Chondrocyte (in vitro differentiated cells): ENCODE results near the gene AFAP1L2. TPM values are rescaled to one million over a fixed set of nuclear protein-coding genes. Genes with fewer than 3 reads are reported as not detected.
A peak's percentile ranks its signal among the peaks of the same experiment; 100 is the strongest.

ENCODE experiments used
- DNase-seq: peaks from one replicate; pipeline ENCODE4 v3.0.0; 2021; ENCODE audit warnings: mixed read lengths, low spot score
- H3K27ac Mint-ChIP-seq: one replicate; pipeline ENCODE4 v1.8.0; 2021; ENCODE audit warnings: mild to moderate bottlenecking, moderate library complexity, mixed read lengths; ENCODE audit not compliant: unreplicated experiment
- H3K27me3 Mint-ChIP-seq: 2 replicates; pipeline ENCODE4 v1.8.0; 2021; ENCODE audit warnings: low read depth, mixed read lengths
- H3K36me3 Mint-ChIP-seq: 2 replicates; pipeline ENCODE4 v1.8.0; 2021; ENCODE audit warnings: low read depth, mixed read lengths
- H3K4me1 Mint-ChIP-seq: 2 replicates; pipeline ENCODE4 v1.8.0; 2021; ENCODE audit warnings: low read depth, mild to moderate bottlenecking, mixed read lengths
- H3K4me3 Mint-ChIP-seq: one replicate; pipeline ENCODE4 v1.8.0; 2021; ENCODE audit warnings: mild to moderate bottlenecking, moderate library complexity, mixed read lengths; ENCODE audit not compliant: unreplicated experiment
- H3K9me3 Mint-ChIP-seq: 2 replicates; pipeline ENCODE4 v1.8.0; 2021; ENCODE audit warnings: low read depth, mixed read lengths
- total RNA-seq: library from RNA; stranded (reverse); gene quantifications from 3 replicates; pipeline ENCODE4 v1.2.1, GENCODE V29; 2021
- TF ChIP-seq, protein P1 (sequence below): fragments of 200-600 bp; sonication (generic); IDR thresholded peaks from 2 replicates; pipeline ENCODE4 v1.5.0; 2021; ENCODE audit warnings: antibody characterized with exemption, mild to moderate bottlenecking, moderate library complexity

The AFAP1L2 gene
- total RNA-seq, 1 donor from 2014 or later: 2.9 TPM

DNA sequence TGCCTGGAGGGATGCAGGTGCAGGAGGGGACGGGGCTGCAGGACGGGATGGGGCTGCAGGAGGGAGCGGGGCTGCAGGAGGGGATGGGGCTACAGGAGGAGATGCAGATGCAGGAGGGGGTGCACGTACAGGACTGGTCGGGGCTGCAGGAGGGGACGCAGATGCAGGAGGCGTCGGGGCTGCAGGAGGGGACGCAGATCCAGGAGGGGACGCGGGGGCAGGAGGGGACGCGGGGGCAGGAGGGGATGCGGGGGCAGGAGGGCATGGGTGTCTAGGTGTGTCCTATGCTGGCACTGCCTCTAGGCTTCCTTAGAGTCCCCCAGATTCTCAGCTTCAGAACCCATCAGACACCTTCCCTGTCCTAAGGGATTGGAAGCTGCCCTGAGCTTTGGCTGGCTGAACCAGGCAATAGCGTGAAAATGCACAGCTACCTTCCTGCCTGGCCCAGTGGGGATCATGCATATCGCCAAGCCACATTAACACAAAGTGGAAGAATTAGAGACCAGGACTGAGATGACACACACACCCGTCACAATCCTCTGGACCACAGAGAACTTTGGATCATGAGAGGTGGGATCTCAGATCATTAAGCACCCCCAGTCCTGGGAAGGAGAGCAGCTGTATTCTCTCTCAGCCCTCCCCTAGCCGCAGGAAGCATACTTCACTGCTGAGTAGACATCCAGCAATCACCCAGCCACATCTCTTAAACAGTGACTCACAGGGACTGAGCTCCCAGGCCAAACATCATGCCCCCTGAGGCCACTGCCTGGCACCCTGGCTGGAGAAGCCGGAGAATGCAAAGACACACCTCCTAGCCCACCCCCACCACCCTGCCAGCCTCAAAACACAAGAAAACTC, 98.0 kb downstream of the AFAP1L2 start:
- H3K36me3 Mint-ChIP-seq: no peaks in the 10 kb centered on the region
- H3K4me3 Mint-ChIP-seq: no peak overlapping the region
- DNase-seq: peak; percentile 62
- H3K9me3 Mint-ChIP-seq: no peaks in the 10 kb centered on the region
- H3K4me1 Mint-ChIP-seq: peaks cover 46% of the 10 kb centered on the region
- TF ChIP-seq, protein P1, sequence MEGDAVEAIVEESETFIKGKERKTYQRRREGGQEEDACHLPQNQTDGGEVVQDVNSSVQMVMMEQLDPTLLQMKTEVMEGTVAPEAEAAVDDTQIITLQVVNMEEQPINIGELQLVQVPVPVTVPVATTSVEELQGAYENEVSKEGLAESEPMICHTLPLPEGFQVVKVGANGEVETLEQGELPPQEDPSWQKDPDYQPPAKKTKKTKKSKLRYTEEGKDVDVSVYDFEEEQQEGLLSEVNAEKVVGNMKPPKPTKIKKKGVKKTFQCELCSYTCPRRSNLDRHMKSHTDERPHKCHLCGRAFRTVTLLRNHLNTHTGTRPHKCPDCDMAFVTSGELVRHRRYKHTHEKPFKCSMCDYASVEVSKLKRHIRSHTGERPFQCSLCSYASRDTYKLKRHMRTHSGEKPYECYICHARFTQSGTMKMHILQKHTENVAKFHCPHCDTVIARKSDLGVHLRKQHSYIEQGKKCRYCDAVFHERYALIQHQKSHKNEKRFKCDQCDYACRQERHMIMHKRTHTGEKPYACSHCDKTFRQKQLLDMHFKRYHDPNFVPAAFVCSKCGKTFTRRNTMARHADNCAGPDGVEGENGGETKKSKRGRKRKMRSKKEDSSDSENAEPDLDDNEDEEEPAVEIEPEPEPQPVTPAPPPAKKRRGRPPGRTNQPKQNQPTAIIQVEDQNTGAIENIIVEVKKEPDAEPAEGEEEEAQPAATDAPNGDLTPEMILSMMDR: no peak
- peak overlapping the region; percentile 82 for H3K27ac Mint-ChIP-seq
- H3K27me3 Mint-ChIP-seq: no peaks in the 10 kb centered on the region

DNA sequence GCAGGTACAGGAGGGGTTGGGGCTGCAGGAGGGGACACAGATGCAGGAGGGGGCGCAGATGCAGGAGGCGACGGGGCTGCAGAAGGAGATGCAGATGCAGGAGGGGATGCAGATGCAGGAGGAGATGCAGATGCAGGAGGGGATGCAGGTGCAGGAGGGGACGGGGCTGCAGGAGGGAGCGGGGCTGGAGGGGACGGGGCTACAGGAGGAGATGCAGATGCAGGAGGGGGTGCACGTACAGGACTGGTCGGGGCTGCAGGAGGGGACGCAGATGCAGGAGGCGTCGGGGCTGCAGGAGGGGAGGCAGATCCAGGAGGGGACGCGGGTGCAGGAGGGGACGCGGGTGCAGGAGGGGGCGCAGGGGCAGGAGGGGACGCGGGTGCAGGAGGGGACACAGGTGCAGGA, 98.8 kb downstream of the AFAP1L2 start:
- Mint-ChIP-seq H3K36me3 (no peaks in the 10 kb centered on the region), H3K27ac (no peak overlapping the region), H3K27me3 (no peaks in the 10 kb centered on the region), H3K4me1 (peaks cover 46% of the 10 kb centered on the region), H3K9me3 (no peaks in the 10 kb centered on the region), H3K4me3 (no peak overlapping the region)
- TF ChIP-seq, protein P1: no peak
- DNase-seq: peak; percentile 86

DNA sequence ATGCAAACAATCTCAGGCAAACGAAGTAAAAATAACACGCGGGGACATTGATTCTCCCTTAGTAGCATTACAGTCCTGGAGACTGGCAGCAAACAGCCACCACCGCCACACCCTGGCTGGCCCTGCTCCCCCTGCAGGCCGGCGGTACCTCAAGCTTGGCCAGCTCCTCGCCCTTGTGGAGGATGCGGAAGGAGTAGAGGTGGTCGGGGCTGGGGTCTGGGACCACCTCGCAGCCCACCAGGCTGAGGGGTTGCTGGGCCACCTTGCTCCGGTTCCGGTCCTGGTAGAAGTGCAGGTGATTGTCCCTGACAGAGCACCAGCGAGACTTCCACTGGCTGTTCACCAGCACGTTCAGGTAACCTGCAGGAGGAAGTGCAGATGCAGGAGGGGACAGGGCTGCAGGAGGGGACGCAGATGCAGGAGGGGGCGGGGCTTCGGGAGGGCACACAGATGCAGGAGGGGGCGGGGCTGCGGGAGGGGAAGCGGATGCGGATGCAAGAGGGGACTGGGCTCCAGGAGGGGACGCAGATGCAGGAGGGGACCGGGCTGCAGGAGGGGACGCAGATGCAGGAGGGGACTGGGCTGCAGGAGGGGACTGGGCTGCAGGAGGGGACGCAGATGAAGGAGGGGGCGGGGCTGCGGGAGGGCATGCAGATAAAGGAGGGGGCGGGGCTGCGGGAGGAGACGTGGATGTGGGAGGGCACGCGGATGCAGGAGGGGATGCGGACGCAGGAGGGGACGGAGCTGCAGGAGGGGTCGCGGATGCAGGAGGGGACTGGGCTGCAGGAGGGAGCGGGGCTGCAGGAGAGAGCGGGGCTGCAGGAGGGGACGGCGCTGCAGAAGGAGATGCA, 99.5 kb downstream of the AFAP1L2 start:
- Mint-ChIP-seq H3K36me3 (no peaks in the 10 kb centered on the region), H3K4me1 (peaks cover 46% of the 10 kb centered on the region), H3K4me3 (peak overlapping the region; percentile 63), H3K9me3 (no peaks in the 10 kb centered on the region), H3K27me3 (no peaks in the 10 kb centered on the region), H3K27ac (peak overlapping the region; percentile 81)
- DNase-seq: peak; percentile 87
- TF ChIP-seq, protein P1: peak; percentile 29

- Mint-ChIP-seq H3K9me3 (no peaks in the 10 kb centered on the region), H3K27me3 (no peaks in the 10 kb centered on the region), H3K4me3 (peak overlapping the region; percentile 63), H3K4me1 (peaks cover 45% of the 10 kb centered on the region), H3K27ac (peak overlapping the region; percentile 81), H3K36me3 (no peaks in the 10 kb centered on the region)
- peak; percentile 63 for DNase-seq
- TF ChIP-seq, protein P1: peak; percentile 83
Measured at GRCh38 chr10:114304017-114304570, 100.2 kb downstream of the AFAP1L2 start.

DNA sequence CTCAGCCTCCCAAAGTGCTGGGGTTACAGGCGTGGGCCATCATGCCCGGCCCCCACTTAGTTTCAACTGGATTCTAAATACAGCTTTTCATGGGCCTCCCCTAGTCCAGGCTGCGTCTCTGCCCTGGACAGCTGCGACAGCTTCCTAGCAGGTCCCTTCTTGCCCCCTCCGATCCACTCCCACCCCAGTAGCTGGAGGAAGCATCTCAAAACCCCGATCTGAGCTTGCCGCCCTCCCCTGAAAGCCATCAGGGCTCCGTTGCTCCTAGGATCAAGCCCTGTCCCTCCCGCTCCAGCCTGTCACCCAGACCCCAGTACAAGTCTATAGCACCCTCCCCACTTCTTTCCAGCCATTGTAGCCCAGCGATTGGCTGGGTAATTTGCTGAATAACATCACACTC, 100.7 kb downstream of the AFAP1L2 start:
- Mint-ChIP-seq H3K27me3 (no peaks in the 10 kb centered on the region), H3K36me3 (no peaks in the 10 kb centered on the region), H3K4me3 (peak overlapping the region; percentile 63), H3K9me3 (no peaks in the 10 kb centered on the region), H3K4me1 (peaks cover 40% of the 10 kb centered on the region), H3K27ac (peak overlapping the region; percentile 81)
- DNase-seq: peak; percentile 58
- TF ChIP-seq, protein P1: no peak
